HepG2 (cell line): Measurements from ENCODE around the gene TRPV6. TPM values are rescaled to one million over a fixed set of nuclear protein-coding genes. Genes with fewer than 3 reads are reported as not detected.

Source experiments
- ATAC-seq: fragments of 200-7000 bp; cut with Tn5 transposase; 3 replicates; pipeline ENCODE4 v1.9.1; 2020; ENCODE audit warnings: mild to moderate bottlenecking, moderate library complexity
- BruUV-seq: library from RNA; stranded (reverse); fragments of 400-500 nt; replicated peaks from 2 replicates; lab custom pipeline; 2021; lab: Mats Ljungman, UMichigan
- CTCF ChIA-PET: fragments of 300-600 bp; formaldehyde crosslinking; extraction: SDS; loops from one replicate; lab custom pipeline; 2021; ENCODE audit warnings: low total read pairs, inconsistent platforms, low intra/inter-chr PET ratio; lab: Yijun Ruan, JAX
- POLR2A ChIA-PET: fragments of 350-600 bp; sonication (Branson Sonifier 250); formaldehyde crosslinking; loops from one replicate; lab custom pipeline; 2020; ENCODE audit warnings: antibody characterized with exemption, inconsistent platforms; lab: Yijun Ruan, JAX
- DNase-seq: peaks from one replicate; pipeline ENCODE4 v3.0.0-alpha.2; 2015; ENCODE audit warnings: low spot score
- FAIRE-seq: peaks from 3 replicates; lab custom pipeline; 2011; peaks lifted over from hg19 to GRCh38; lab: Jason Lieb, UNC
- H2AFZ ChIP-seq: one replicate; pipeline ENCODE4 v1.6.1; 2011; ENCODE audit warnings: low read length, inconsistent platforms
- H3K27ac ChIP-seq: fragments of 300-600 bp; 3 replicates; pipeline ENCODE4 v1.8.0; 2011; ENCODE audit warnings: mixed run types, mild to moderate bottlenecking, mixed read lengths, low read length, inconsistent platforms; ENCODE audit not compliant: insufficient read depth; ENCODE audit errors: extremely low read length
- H3K27me3 ChIP-seq, 2 experiments: fragments of 200-600 bp in 1 of 2; 2 replicates in 1 of 2; 3 replicates in 1 of 2; pipeline versions ENCODE4 v1.6.0 to v1.8.0; 2011; ENCODE audit warnings: low read length in 2 of 2, mild to moderate bottlenecking in 2 of 2, moderate library complexity in 2 of 2, inconsistent platforms in 1 of 2; ENCODE audit not compliant: insufficient read depth in 2 of 2, control insufficient read depth in 1 of 2
- H3K36me3 ChIP-seq, 2 experiments: fragments of 200-600 bp in 1 of 2; replicated peaks in 1 of 2; 2 replicates in 1 of 2; 3 replicates in 1 of 2; pipeline versions ENCODE4 v1.5.1 to v1.8.0; 2011; ENCODE audit warnings: low read length in 2 of 2, inconsistent platforms in 1 of 2; ENCODE audit not compliant: insufficient read depth in 2 of 2, control insufficient read depth in 1 of 2
- H3K4me1 ChIP-seq: 2 replicates; pipeline ENCODE4 v1.5.1; 2012; ENCODE audit warnings: low read length, inconsistent platforms; ENCODE audit not compliant: insufficient read depth
- H3K4me2 ChIP-seq: 2 replicates; pipeline ENCODE4 v1.6.0; 2011; ENCODE audit warnings: low read depth, low read length, inconsistent platforms
- H3K4me3 ChIP-seq, 3 experiments: fragments of 200-600 bp in 1 of 3; sonication (generic), shearing (Covaris generic) in 1 of 3; replicated peaks in 1 of 3; 2 replicates each; pipeline ENCODE4 v1.5.1; 2011 to 2016; ENCODE audit warnings: low read length in 3 of 3, inconsistent platforms in 2 of 3, low read depth in 2 of 3, mild to moderate bottlenecking in 2 of 3, control low read depth in 1 of 3, mixed read lengths in 1 of 3; ENCODE audit not compliant: insufficient read depth in 1 of 3
- H3K79me2 ChIP-seq: one replicate; pipeline ENCODE4 v1.6.1; 2011; ENCODE audit warnings: low read length, inconsistent platforms; ENCODE audit not compliant: insufficient read depth
- H3K9ac ChIP-seq: 2 replicates; pipeline ENCODE4 v1.6.0; 2011; ENCODE audit warnings: mild to moderate bottlenecking, low read depth, low read length, inconsistent platforms; ENCODE audit not compliant: insufficient read depth
- H3K9me3 ChIP-seq: 2 replicates; pipeline ENCODE4 v1.5.1; 2012; ENCODE audit warnings: mild to moderate bottlenecking, low read length
- H4K20me1 ChIP-seq: 2 replicates; pipeline ENCODE4 v1.6.0; 2011; ENCODE audit warnings: inconsistent platforms, mild to moderate bottlenecking, low read length, moderate library complexity; ENCODE audit not compliant: insufficient read depth
- CBX2 ChIP-seq, 2 experiments: fragments of 200-600 bp in 1 of 2; sonication (generic); formaldehyde crosslinking in 1 of 2; IDR thresholded peaks; 2 replicates each; pipeline versions ENCODE4 v1.7.0 to v1.8.1; 2018 to 2022; ENCODE audit warnings: low read depth in 2 of 2, low read length in 1 of 2, mild to moderate bottlenecking in 1 of 2, missing genetic modification reagents in 1 of 2
- CHD2 ChIP-seq: IDR thresholded peaks from 2 replicates; pipeline ENCODE4 v1.6.1; 2011; ENCODE audit warnings: low read depth, low read length, improper control_type of control experiment
- FOXK1 ChIP-seq: sonication (generic); formaldehyde crosslinking; IDR thresholded peaks from 2 replicates; pipeline ENCODE4 v1.4.0; 2020; ENCODE audit warnings: low read depth, missing genetic modification reagents, borderline replicate concordance
- GLI4 ChIP-seq: sonication (generic); formaldehyde crosslinking; IDR thresholded peaks from 2 replicates; pipeline ENCODE4 v1.5.1; 2020; ENCODE audit warnings: missing genetic modification reagents, mild to moderate bottlenecking, moderate library complexity, borderline replicate concordance
- HOXA7 ChIP-seq: sonication (generic); formaldehyde crosslinking; IDR thresholded peaks from 2 replicates; pipeline ENCODE4 v1.8.1; 2022; ENCODE audit warnings: mild to moderate bottlenecking, missing genetic modification reagents, moderate library complexity
- ZNF24 ChIP-seq: fragments of 450-650 bp; IDR thresholded peaks from 2 replicates; pipeline ENCODE4 v1.6.1; 2017; ENCODE audit warnings: antibody characterized with exemption, mild to moderate bottlenecking
- ZNF670 ChIP-seq: sonication (generic); formaldehyde crosslinking; IDR thresholded peaks from 2 replicates; pipeline ENCODE4 v1.8.0; 2022; ENCODE audit warnings: mild to moderate bottlenecking, missing genetic modification reagents, borderline replicate concordance
- WGBS: methylation state at CpG from one replicate; pipeline ENCODE4 v1.1.6; 2017; ENCODE audit warnings: low lambda C conversion rate; 5-methylcytosine and 5-hydroxymethylcytosine counted together
- in situ Hi-C: cut with HindIII; loops from 2 replicates; pipeline ENCODE4 v1.10.0; 2017; ENCODE audit warnings: low pct_unique_long_range_greater_than_20kb; ENCODE audit not compliant: extremely low pct_ligation_motif_present
- intact Hi-C: fragments of 100-400 bp; cut with micrococcal nuclease; formaldehyde crosslinking; loops from one replicate; pipeline ENCODE4 v1.10.0; 2022; ENCODE audit not compliant: unreplicated experiment
- polyA plus RNA-seq, 8 experiments: library from polyadenylated mRNA; depleted of rRNA in 3 of 8; stranded (reverse) in 7 of 8; unstranded in 1 of 8; fragments of >200 nt; fragmentation: Illumina TruSeq in 4 of 8; extraction: Trizol in 4 of 8; gene quantifications; 2 replicates each; pipeline versions ENCODE4 v1.2.1 to v1.2.3, GENCODE V29; 2011 to 2016; ENCODE audit warnings: low read depth in 4 of 8, missing spikeins in 1 of 8, mixed read lengths in 1 of 8; ENCODE audit not compliant: insufficient read depth in 1 of 8
- total RNA-seq, 5 experiments: library from RNA; depleted of rRNA; stranded (reverse); fragments of >200 nt; fragmentation: Illumina TruSeq; extraction: Trizol; gene quantifications; 2 replicates each; pipeline ENCODE4 v1.2.3, GENCODE V29; 2016; ENCODE audit warnings: low read depth in 1 of 5
- TF ChIP-seq, protein P1 (sequence below): sonication (generic); formaldehyde crosslinking; IDR thresholded peaks from 2 replicates; pipeline ENCODE4 v1.4.0; 2020; ENCODE audit warnings: missing genetic modification reagents
- TF ChIP-seq, protein P2 (sequence below): sonication (generic); formaldehyde crosslinking; IDR thresholded peaks from 2 replicates; pipeline ENCODE4 v1.5.1; 2020; ENCODE audit warnings: missing genetic modification reagents, mild to moderate bottlenecking, borderline replicate concordance
- TF ChIP-seq, protein P3 (sequence below): sonication (generic); formaldehyde crosslinking; IDR thresholded peaks from 2 replicates; pipeline ENCODE4 v1.5.1; 2020; ENCODE audit warnings: mild to moderate bottlenecking, missing genetic modification reagents, borderline replicate concordance

TRPV6 gene
- total and polyA plus RNA-seq, 2 of the 13 experiments (the other 11 are each of a cell fraction or from before 2014, with no cell fraction given), result not detected

DNA sequence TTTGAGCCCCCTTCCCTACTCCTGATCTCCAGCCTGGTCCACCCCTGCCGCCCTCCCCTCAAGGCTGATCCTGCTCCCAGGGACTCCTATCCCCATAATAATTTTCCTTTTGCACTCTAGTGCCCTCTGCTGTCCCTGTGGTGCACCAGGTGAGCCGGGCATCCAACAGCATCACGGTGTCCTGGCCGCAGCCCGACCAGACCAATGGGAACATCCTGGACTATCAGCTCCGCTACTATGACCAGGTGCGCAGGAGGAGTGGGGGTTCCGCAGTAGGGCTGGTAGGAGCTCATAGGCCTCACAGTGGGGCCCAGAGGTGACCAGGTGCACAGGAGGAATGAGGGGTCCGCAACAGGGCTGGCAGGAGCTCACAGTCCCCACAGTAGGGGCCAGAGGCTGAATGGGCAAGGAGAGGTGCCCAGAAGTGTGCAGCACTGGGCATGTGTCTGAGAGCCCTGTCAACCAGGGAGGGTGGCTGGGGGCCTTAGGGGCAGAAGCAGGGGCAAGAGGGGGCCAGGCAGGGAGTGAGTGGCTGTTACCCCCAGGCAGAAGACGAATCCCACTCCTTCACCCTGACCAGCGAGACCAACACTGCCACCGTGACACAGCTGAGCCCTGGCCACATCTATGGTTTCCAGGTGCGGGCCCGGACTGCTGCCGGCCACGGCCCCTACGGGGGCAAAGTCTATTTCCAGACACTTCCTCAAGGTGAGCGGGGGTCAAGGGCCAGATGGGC, 19.0 kb downstream of the TRPV6 start (continued):
- no peak for TF ChIP-seq CHD2
- TF ChIP-seq HOXA7 (CRISPR knock-in tag), result no peak

DNA sequence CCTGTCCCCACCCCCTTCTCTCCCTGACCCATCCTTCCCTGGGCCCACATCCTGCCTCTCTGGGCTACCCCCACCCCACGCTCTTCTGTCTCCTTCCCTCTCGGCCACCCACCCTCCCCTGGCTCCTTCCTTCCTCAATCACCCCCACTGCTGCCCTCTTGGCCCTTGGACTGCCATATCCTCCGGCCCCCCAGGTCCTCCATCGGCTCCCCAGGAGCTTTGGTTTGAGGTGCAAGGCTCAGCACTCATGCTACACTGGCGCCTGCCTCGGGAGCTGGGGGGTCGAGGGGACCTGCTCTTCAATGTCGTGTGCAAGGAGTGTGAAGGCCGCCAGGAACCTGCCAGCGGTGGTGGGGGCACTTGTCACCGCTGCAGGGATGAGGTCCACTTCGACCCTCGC, 19.8 kb downstream of the TRPV6 start:
- DNase-seq, result no peak
- CTCF ChIA-PET, result interaction anchor here (1.3 kb wide), 1 partner anchor 12 kb away, joined by 18 read pairs; the partner anchor contains the start of gene EPHB6
- FAIRE-seq, result no peak
- peaks cover 8 to 59% of the 10 kb centered on the region in 2 experiments; a peak in 4 of 5 replicates for H3K27me3 ChIP-seq
- no peak for ATAC-seq
- no peaks in the 10 kb centered on the region for H3K79me2 ChIP-seq
- H4K20me1 ChIP-seq, result no peaks in the 10 kb centered on the region
- WGBS, result 0% methylated on average over 4 of the region's 13 CpGs
- H3K36me3 ChIP-seq, result no peaks in the 10 kb centered on the region
- H3K27ac ChIP-seq, result no peak overlapping the region
- no peaks in the 10 kb centered on the region for H3K9me3 ChIP-seq
- no peak overlapping the region for H3K4me2 ChIP-seq
- H3K4me1 ChIP-seq, result no peaks in the 10 kb centered on the region
- POLR2A ChIA-PET, result no interaction called here
- TF ChIP-seq ZNF24, result no peak
- TF ChIP-seq CBX2 (IDR thresholded peaks at IDR 0.05; ENCODE audit: low read depth, low read length), result no peak
- TF ChIP-seq CBX2 (CRISPR knock-in tag; IDR thresholded peaks at IDR 0.05; ENCODE audit: low read depth), result no peak
- TF ChIP-seq FOXK1 (CRISPR knock-in tag), result no peak
- TF ChIP-seq, protein P1, sequence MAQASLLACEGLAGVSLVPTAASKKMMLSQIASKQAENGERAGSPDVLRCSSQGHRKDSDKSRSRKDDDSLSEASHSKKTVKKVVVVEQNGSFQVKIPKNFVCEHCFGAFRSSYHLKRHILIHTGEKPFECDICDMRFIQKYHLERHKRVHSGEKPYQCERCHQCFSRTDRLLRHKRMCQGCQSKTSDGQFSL (CRISPR knock-in tag), result no peak
- TF ChIP-seq, protein P2, sequence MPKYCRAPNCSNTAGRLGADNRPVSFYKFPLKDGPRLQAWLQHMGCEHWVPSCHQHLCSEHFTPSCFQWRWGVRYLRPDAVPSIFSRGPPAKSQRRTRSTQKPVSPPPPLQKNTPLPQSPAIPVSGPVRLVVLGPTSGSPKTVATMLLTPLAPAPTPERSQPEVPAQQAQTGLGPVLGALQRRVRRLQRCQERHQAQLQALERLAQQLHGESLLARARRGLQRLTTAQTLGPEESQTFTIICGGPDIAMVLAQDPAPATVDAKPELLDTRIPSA (CRISPR knock-in tag), result no peak
- TF ChIP-seq GLI4, result no peak
- TF ChIP-seq, protein P3, sequence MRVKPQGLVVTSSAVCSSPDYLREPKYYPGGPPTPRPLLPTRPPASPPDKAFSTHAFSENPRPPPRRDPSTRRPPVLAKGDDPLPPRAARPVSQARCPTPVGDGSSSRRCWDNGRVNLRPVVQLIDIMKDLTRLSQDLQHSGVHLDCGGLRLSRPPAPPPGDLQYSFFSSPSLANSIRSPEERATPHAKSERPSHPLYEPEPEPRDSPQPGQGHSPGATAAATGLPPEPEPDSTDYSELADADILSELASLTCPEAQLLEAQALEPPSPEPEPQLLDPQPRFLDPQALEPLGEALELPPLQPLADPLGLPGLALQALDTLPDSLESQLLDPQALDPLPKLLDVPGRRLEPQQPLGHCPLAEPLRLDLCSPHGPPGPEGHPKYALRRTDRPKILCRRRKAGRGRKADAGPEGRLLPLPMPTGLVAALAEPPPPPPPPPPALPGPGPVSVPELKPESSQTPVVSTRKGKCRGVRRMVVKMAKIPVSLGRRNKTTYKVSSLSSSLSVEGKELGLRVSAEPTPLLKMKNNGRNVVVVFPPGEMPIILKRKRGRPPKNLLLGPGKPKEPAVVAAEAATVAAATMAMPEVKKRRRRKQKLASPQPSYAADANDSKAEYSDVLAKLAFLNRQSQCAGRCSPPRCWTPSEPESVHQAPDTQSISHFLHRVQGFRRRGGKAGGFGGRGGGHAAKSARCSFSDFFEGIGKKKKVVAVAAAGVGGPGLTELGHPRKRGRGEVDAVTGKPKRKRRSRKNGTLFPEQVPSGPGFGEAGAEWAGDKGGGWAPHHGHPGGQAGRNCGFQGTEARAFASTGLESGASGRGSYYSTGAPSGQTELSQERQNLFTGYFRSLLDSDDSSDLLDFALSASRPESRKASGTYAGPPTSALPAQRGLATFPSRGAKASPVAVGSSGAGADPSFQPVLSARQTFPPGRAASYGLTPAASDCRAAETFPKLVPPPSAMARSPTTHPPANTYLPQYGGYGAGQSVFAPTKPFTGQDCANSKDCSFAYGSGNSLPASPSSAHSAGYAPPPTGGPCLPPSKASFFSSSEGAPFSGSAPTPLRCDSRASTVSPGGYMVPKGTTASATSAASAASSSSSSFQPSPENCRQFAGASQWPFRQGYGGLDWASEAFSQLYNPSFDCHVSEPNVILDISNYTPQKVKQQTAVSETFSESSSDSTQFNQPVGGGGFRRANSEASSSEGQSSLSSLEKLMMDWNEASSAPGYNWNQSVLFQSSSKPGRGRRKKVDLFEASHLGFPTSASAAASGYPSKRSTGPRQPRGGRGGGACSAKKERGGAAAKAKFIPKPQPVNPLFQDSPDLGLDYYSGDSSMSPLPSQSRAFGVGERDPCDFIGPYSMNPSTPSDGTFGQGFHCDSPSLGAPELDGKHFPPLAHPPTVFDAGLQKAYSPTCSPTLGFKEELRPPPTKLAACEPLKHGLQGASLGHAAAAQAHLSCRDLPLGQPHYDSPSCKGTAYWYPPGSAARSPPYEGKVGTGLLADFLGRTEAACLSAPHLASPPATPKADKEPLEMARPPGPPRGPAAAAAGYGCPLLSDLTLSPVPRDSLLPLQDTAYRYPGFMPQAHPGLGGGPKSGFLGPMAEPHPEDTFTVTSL (CRISPR knock-in tag), result no peak
- TF ChIP-seq ZNF670 (CRISPR knock-in tag), result no peak
- H2AFZ ChIP-seq, result no peak overlapping the region
- intact Hi-C loops (loop anchor here (1.0 to 2.0 kb wide), 2 partner anchors 11 to 233 kb away; no protein-coding TSS in a partner anchor), in situ Hi-C loops (no loop called here)
- BruUV-seq, result no TSS peak
- H3K9ac ChIP-seq, result no peak overlapping the region
- H3K4me3 ChIP-seq, result no peak overlapping the region
